ENCODE data around the gene SBSN.
A peak's percentile ranks its signal among the peaks of the same experiment; 100 is the strongest.
"Not testable (repeated sequence)": the region's sequence is repeated elsewhere in the genome, so short reads cannot be mapped to it uniquely, and the experiment has no call there.

SBSN gene

DNA sequence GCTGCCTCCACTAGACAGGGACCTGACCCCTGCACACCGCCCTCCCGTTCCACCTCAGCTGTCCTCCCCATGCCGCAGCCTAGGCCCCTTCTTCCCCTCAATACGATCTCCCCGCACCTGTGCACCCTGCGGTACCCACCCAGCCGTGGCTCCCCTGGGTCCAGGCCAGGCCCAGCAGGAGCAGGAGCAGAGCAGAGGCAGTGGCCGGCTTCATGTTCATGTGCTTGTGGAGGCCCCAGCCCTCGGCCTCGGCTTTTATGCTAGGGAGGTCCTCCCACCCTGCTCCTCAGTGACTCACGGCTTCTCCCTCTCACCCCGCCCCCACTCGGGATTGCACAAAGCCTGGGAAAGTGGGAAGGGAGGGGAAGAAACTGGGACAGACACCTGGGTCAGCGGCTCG lies 26.4 kb downstream of the SBSN start:
- no peak for DNase-seq

DNA sequence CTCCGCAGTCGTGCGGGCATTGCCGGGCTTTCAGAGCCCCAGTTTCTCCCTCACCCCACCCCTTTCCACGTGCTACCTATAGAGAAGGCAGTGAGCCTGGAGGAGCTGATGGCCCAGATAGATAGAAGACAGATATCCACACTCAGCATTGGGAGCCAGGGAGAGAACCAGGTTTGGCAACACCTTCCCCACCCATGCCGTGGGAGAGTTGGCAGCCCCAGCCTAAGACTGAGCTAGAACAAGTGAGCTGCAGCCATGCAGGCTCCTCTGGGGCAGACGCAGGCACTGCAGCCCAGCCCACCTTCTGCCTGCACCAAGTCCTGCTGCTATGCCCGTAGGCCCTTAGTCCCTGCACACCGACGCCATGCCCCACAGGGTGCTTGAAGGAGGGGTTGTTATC lies 27.5 kb downstream of the SBSN start:
- no peak for DNase-seq

GRCh38 chr19:35498984-35499527 lies 29.1 kb downstream of the SBSN start:
- no peak for DNase-seq

GRCh38 chr19:35498220-35498619 lies 29.9 kb downstream of the SBSN start:
- DNase-seq = no peak

DNA sequence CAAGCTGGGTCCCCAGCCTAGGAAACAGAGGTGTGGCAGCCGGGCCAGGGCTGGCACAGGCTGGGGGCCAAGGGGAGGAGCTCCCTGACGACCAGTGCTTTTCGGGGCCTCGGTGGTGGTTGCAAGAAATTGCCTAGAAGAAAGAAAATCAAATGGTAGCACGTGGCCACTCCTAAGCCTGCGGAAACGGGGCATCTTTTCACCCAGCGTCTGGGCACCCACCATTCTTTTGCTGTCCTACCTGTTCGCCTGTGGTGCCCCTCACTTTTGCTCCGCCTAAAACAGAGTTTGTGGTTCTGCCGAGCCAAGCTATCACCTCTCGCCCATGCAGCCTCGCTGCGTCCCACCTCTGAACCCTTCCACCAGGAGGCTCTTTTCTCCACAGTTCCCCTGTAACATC lies 30.7 kb downstream of the SBSN start:
- DNase-seq = no peak

DNA sequence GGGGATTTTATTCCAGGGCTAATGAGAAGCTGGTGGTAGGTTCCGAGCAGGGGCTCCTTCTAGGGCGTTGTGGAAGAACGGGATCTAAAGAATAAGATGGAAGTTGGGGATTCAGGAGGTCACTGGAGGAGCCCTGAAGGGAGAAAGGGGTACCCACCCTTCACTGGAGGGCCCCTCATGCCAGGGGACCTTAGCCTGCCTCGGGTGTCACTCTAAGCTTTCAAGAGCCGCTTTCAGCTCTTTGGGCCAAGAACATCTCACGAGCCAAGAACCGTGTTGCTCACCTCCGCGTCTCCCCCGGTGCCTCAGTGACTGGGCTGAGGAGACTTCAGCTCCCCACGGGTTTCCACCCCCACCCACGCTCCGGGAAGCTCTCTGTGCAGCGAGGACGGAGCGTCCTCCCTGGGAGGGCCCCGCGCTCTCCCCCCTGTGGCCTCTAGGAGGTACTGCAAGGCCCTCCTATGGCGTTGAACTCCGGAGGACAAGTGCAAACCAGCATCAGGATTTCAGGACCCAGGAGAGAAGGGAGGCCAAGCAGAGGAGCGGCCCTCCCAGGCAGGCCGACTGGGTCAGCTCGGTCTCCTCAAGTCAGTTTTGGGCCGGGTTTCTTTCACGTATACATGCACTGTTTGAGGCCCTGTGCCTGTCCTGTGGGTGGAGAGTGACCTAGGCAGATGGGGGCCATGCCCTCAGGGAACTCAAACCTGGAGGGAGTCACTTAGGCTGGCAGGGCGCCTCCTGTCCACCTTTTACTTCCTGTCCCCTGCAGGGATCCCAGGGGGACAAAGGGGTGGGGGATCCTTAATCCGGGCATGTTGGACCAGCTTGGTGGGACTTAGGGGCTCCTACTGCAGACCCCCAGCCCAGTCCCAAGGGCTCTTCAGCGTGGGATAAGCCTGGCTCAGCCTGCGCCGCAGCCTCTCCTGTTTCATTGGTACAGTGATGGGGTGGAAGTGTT lies 32.7 kb downstream of the SBSN start:
- peak; percentile 66 for DNase-seq

- DNase-seq = no peak
These were observed 34.1 kb downstream of the SBSN start for GRCh38 chr19:35493971-35494370.

- no peak for DNase-seq
These were observed 36.2 kb downstream of the SBSN start for GRCh38 chr19:35491836-35492360.

GRCh38 chr19:35490364-35490763 lies 37.7 kb downstream of the SBSN start, which contains the start of gene KRTDAP:
KRTDAP (minus strand) TSS chr19:35490464; CDS start chr19:35490442, 22 bp downstream.
- DNase-seq = no peak

DNA sequence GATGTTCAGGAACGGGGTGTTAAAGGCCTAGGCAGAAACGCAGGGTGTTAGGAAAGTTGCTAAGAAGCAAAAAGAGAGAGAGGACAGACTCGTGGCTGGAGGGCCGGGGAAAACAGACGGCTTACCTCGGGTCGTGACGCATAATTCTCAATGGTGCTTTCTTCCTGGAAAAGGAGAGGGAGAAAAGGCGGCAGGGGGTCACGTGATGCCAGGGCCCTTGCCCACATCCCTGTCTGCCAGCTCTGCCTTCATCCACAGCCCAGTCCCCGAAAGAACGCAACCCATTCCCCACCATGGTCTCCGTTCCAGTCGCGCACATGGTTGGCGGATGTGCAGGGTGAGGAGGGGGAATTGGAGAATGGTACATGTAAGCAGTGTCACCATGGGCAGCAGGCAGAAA lies 39.4 kb downstream of the SBSN start:
- no peak for DNase-seq

DNA sequence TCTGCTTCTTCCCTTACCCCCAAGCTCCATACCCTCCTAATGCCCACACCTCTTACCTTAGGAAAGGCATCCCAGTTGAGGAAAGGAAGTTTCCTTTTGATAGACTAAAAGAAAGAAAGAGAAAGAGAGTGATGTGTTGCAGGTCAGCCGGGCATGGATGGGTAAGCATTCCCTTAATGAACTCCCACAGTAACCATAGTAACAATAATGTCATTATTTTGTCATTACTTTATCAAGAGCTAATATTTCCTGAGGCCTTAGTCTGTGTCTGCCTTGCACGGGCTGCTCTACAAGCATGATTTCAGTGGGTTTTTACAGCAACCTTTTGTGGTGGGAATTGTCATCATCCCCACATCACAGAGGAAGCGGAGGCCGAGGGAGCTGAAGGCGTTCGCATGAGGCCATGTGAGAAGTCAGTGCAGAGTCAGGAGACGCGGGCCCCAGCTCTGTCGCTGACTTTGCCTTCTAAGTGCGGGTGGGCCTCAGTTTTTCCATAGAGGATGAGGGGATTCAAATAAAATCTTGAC lies 40.4 kb downstream of the SBSN start:
- DNase-seq = no peak

DNA sequence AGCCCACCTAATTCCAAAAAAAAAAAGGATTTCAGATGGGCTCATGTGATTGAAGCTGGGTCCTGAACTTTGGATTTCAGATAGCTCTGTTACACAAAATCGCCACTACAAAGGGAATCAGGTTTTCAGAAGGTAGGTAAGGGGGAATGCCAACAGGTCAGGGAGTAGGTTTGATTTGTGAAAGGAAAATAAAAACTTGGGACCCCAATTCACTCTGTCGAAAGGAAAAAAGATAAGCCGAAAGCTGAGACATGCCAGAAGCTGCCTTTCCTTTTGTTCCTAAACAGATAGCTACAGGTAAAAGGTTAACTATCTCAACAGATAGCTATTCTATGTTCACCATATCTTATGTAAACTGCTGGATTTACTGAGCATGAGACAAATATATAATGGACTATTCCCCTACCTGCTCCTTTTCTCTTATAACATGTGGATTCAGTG lies 41.8 kb downstream of the SBSN start:
- no peak for DNase-seq

- DNase-seq = peak; percentile 49
These were observed 43.7 kb downstream of the SBSN start for GRCh38 chr19:35484252-35485036.

DNA sequence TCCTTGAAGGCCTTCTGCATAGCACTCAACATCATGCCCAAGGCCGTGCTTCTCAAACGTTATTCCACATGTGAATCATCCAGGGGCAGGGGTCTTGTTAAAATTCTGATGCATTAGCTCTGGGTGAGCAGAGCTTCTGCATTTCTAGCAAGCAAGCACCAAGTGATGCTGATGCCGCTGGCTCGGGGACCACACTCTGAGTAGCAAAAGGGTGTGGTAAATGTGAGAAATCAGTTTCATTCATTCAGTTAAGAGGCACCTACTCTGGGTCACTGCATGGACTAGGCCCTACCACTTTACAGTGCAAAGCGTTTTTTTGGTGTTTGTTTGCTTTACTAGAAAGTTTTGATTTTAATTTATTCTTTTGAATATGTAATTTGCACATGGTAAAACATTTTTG lies 45.0 kb downstream of the SBSN start:
- DNase-seq = no peak

GRCh38 chr19:35478794-35479677 lies 49.1 kb downstream of the SBSN start:
- no peak for DNase-seq

DNA sequence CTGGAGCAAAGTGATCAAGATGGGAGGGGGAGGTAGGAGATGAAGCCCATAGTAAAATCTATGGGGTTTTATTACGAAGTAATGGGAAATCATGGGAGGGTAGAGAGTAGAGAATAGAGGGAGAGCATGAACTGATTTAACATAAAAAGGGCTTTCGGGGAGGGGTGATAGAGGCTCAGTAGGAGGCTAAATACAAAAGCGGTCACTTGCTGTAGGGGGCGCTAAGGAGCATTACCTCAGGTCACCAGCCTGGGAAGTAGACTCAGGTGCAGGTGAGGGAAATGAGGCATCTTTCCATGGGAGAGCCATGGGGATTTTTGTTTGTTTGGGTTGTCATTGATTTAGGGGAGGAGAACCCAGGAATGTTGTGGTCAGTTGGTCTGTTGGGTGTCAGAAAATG lies 52.0 kb downstream of the SBSN start:
- no peak for DNase-seq

- not testable (repeated sequence) for DNase-seq
These were observed 53.5 kb downstream of the SBSN start for GRCh38 chr19:35474594-35474993.

- no peak for DNase-seq
These were observed 54.0 kb downstream of the SBSN start for GRCh38 chr19:35474104-35474503.
